Measurements from ENCODE around the gene CD53. TPM values are rescaled to one million over a fixed set of nuclear protein-coding genes. Genes with fewer than 3 reads are reported as not detected.

CD53 gene
- total RNA-seq, 1 experiment from 2014 or later = 1.4 TPM

DNA sequence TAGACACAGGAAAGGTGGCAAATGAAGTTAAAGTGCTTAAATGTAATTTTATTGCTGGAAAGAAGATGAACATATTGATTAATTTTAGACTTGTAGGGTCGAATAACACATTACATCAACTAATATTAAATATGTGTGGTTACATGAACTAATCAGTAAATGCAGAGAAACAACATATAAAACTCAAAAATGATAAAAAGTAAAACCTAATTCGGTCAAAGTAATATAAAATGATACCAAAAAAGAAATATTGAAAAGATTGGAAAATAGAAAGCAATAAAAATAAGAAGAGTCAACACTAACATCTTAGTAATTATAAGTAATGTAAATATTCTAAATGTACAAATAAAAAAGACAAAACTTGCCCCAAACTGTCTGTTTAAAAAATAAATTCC lies 43.3 kb downstream of the CD53 start:
- ChIA-PET POLR2A (no interaction called here), CTCF (no interaction called here)
- DNase-seq (ENCODE audit: low spot score) = no peak
- Mint-ChIP-seq H3K27ac (no peak overlapping the region), H3K36me3 (no peaks in the 10 kb centered on the region), H3K27me3 (ENCODE audit: low read depth) (no peaks in the 10 kb centered on the region; the same call in 1 of the 2 replicates), H3K4me1 (peaks cover 8% of the 10 kb centered on the region), H3K9me3 (peaks cover 10% of the 10 kb centered on the region), H3K4me3 (no peak overlapping the region)
- no peak for TF ChIP-seq TEAD4 (CRISPR knock-in tag; IDR thresholded peaks at IDR 0.05)
- TF ChIP-seq CREB1 (CRISPR knock-in tag; IDR thresholded peaks at IDR 0.05) = no peak
- TF ChIP-seq ZNF121 (CRISPR knock-in tag; IDR thresholded peaks at IDR 0.05) = no peak
- TF ChIP-seq ZNF425 (CRISPR knock-in tag; conservative IDR thresholded peaks at IDR 0.05) = no peak
- TF ChIP-seq NR3C1 (CRISPR knock-in tag; conservative IDR thresholded peaks at IDR 0.05; ENCODE audit: low read depth) = no peak
- TF ChIP-seq, protein P1, sequence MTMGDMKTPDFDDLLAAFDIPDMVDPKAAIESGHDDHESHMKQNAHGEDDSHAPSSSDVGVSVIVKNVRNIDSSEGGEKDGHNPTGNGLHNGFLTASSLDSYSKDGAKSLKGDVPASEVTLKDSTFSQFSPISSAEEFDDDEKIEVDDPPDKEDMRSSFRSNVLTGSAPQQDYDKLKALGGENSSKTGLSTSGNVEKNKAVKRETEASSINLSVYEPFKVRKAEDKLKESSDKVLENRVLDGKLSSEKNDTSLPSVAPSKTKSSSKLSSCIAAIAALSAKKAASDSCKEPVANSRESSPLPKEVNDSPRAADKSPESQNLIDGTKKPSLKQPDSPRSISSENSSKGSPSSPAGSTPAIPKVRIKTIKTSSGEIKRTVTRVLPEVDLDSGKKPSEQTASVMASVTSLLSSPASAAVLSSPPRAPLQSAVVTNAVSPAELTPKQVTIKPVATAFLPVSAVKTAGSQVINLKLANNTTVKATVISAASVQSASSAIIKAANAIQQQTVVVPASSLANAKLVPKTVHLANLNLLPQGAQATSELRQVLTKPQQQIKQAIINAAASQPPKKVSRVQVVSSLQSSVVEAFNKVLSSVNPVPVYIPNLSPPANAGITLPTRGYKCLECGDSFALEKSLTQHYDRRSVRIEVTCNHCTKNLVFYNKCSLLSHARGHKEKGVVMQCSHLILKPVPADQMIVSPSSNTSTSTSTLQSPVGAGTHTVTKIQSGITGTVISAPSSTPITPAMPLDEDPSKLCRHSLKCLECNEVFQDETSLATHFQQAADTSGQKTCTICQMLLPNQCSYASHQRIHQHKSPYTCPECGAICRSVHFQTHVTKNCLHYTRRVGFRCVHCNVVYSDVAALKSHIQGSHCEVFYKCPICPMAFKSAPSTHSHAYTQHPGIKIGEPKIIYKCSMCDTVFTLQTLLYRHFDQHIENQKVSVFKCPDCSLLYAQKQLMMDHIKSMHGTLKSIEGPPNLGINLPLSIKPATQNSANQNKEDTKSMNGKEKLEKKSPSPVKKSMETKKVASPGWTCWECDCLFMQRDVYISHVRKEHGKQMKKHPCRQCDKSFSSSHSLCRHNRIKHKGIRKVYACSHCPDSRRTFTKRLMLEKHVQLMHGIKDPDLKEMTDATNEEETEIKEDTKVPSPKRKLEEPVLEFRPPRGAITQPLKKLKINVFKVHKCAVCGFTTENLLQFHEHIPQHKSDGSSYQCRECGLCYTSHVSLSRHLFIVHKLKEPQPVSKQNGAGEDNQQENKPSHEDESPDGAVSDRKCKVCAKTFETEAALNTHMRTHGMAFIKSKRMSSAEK (CRISPR knock-in tag; IDR thresholded peaks at IDR 0.05; ENCODE audit: borderline replicate concordance) = no peak
- TF ChIP-seq NR1H2 (CRISPR knock-in tag; IDR thresholded peaks at IDR 0.05) = no peak
- TF ChIP-seq EMX1 (CRISPR knock-in tag; IDR thresholded peaks at IDR 0.05) = no peak
- no peak for TF ChIP-seq ESRRA (CRISPR knock-in tag; IDR thresholded peaks at IDR 0.05; ENCODE audit: borderline replicate concordance)
- no peak for TF ChIP-seq TCF7 (CRISPR knock-in tag; IDR thresholded peaks at IDR 0.05; ENCODE audit: low read depth)
- TF ChIP-seq ZNF512 (CRISPR knock-in tag; IDR thresholded peaks at IDR 0.05; ENCODE audit: borderline replicate concordance) = no peak
- TF ChIP-seq HMGA2 (CRISPR knock-in tag; IDR thresholded peaks at IDR 0.05) = no peak
- TF ChIP-seq, protein P2, sequence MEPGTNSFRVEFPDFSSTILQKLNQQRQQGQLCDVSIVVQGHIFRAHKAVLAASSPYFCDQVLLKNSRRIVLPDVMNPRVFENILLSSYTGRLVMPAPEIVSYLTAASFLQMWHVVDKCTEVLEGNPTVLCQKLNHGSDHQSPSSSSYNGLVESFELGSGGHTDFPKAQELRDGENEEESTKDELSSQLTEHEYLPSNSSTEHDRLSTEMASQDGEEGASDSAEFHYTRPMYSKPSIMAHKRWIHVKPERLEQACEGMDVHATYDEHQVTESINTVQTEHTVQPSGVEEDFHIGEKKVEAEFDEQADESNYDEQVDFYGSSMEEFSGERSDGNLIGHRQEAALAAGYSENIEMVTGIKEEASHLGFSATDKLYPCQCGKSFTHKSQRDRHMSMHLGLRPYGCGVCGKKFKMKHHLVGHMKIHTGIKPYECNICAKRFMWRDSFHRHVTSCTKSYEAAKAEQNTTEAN (CRISPR knock-in tag; IDR thresholded peaks at IDR 0.05) = no peak
- no peak for TF ChIP-seq GTF2I (CRISPR knock-in tag; conservative IDR thresholded peaks at IDR 0.05)
- no peak for TF ChIP-seq PRDM15 (CRISPR knock-in tag; IDR thresholded peaks at IDR 0.05)
- TF ChIP-seq RORB (CRISPR knock-in tag; IDR thresholded peaks at IDR 0.05) = no peak
- TF ChIP-seq NFYB (CRISPR knock-in tag; conservative IDR thresholded peaks at IDR 0.05; ENCODE audit: low read depth) = no peak
- TF ChIP-seq ZMAT4 (CRISPR knock-in tag; IDR thresholded peaks at IDR 0.05) = no peak
- no peak for ATAC-seq

Data from WTC11 (cell line).